HepG2 (cell line): ENCODE data around the gene GSTP1. TPM values are rescaled to one million over a fixed set of nuclear protein-coding genes. Genes with fewer than 3 reads are reported as not detected.

Experiments used
- ATAC-seq: fragments of 200-7000 bp; cut with Tn5 transposase; 3 replicates; pipeline ENCODE4 v1.9.1; 2020; ENCODE audit warnings: mild to moderate bottlenecking, moderate library complexity
- BruUV-seq: library from RNA; stranded (reverse); fragments of 400-500 nt; replicated peaks from 2 replicates; lab custom pipeline; 2021; lab: Mats Ljungman, UMichigan
- CTCF ChIA-PET: fragments of 300-600 bp; formaldehyde crosslinking; extraction: SDS; loops from one replicate; lab custom pipeline; 2021; ENCODE audit warnings: low total read pairs, inconsistent platforms, low intra/inter-chr PET ratio; lab: Yijun Ruan, JAX
- POLR2A ChIA-PET: fragments of 350-600 bp; sonication (Branson Sonifier 250); formaldehyde crosslinking; loops from one replicate; lab custom pipeline; 2020; ENCODE audit warnings: antibody characterized with exemption, inconsistent platforms; lab: Yijun Ruan, JAX
- DNase-seq: peaks from one replicate; pipeline ENCODE4 v3.0.0-alpha.2; 2015; ENCODE audit warnings: low spot score
- FAIRE-seq: peaks from 3 replicates; lab custom pipeline; 2011; peaks lifted over from hg19 to GRCh38; lab: Jason Lieb, UNC
- H2AFZ ChIP-seq: one replicate; pipeline ENCODE4 v1.6.1; 2011; ENCODE audit warnings: low read length, inconsistent platforms
- H3K27ac ChIP-seq: fragments of 300-600 bp; 3 replicates; pipeline ENCODE4 v1.8.0; 2011; ENCODE audit warnings: mixed run types, mild to moderate bottlenecking, mixed read lengths, low read length, inconsistent platforms; ENCODE audit not compliant: insufficient read depth; ENCODE audit errors: extremely low read length
- H3K27me3 ChIP-seq, 2 experiments: fragments of 200-600 bp in 1 of 2; 2 replicates in 1 of 2; 3 replicates in 1 of 2; pipeline versions ENCODE4 v1.6.0 to v1.8.0; 2011; ENCODE audit warnings: low read length in 2 of 2, mild to moderate bottlenecking in 2 of 2, moderate library complexity in 2 of 2, inconsistent platforms in 1 of 2; ENCODE audit not compliant: insufficient read depth in 2 of 2, control insufficient read depth in 1 of 2
- H3K36me3 ChIP-seq, 2 experiments: fragments of 200-600 bp in 1 of 2; replicated peaks in 1 of 2; 2 replicates in 1 of 2; 3 replicates in 1 of 2; pipeline versions ENCODE4 v1.5.1 to v1.8.0; 2011; ENCODE audit warnings: low read length in 2 of 2, inconsistent platforms in 1 of 2; ENCODE audit not compliant: insufficient read depth in 2 of 2, control insufficient read depth in 1 of 2
- H3K4me1 ChIP-seq: 2 replicates; pipeline ENCODE4 v1.5.1; 2012; ENCODE audit warnings: low read length, inconsistent platforms; ENCODE audit not compliant: insufficient read depth
- H3K4me2 ChIP-seq: 2 replicates; pipeline ENCODE4 v1.6.0; 2011; ENCODE audit warnings: low read depth, low read length, inconsistent platforms
- H3K4me3 ChIP-seq, 3 experiments: fragments of 200-600 bp in 1 of 3; sonication (generic), shearing (Covaris generic) in 1 of 3; replicated peaks in 1 of 3; 2 replicates each; pipeline ENCODE4 v1.5.1; 2011 to 2016; ENCODE audit warnings: low read length in 3 of 3, inconsistent platforms in 2 of 3, low read depth in 2 of 3, mild to moderate bottlenecking in 2 of 3, control low read depth in 1 of 3, mixed read lengths in 1 of 3; ENCODE audit not compliant: insufficient read depth in 1 of 3
- H3K79me2 ChIP-seq: one replicate; pipeline ENCODE4 v1.6.1; 2011; ENCODE audit warnings: low read length, inconsistent platforms; ENCODE audit not compliant: insufficient read depth
- H3K9ac ChIP-seq: 2 replicates; pipeline ENCODE4 v1.6.0; 2011; ENCODE audit warnings: mild to moderate bottlenecking, low read depth, low read length, inconsistent platforms; ENCODE audit not compliant: insufficient read depth
- H3K9me3 ChIP-seq: 2 replicates; pipeline ENCODE4 v1.5.1; 2012; ENCODE audit warnings: mild to moderate bottlenecking, low read length
- H4K20me1 ChIP-seq: 2 replicates; pipeline ENCODE4 v1.6.0; 2011; ENCODE audit warnings: inconsistent platforms, mild to moderate bottlenecking, low read length, moderate library complexity; ENCODE audit not compliant: insufficient read depth
- CBX2 ChIP-seq, 2 experiments: fragments of 200-600 bp in 1 of 2; sonication (generic); formaldehyde crosslinking in 1 of 2; IDR thresholded peaks; 2 replicates each; pipeline versions ENCODE4 v1.7.0 to v1.8.1; 2018 to 2022; ENCODE audit warnings: low read depth in 2 of 2, low read length in 1 of 2, mild to moderate bottlenecking in 1 of 2, missing genetic modification reagents in 1 of 2
- FOXK1 ChIP-seq: sonication (generic); formaldehyde crosslinking; IDR thresholded peaks from 2 replicates; pipeline ENCODE4 v1.4.0; 2020; ENCODE audit warnings: low read depth, missing genetic modification reagents, borderline replicate concordance
- HHEX ChIP-seq: IDR thresholded peaks from 2 replicates; pipeline ENCODE4 v1.6.1; 2016; ENCODE audit warnings: control low read depth
- JUNB ChIP-seq: sonication (generic); formaldehyde crosslinking; IDR thresholded peaks from 2 replicates; pipeline ENCODE4 v1.8.0; 2022; ENCODE audit warnings: missing genetic modification reagents, mild to moderate bottlenecking, borderline replicate concordance
- KLF13 ChIP-seq: sonication (generic); formaldehyde crosslinking; IDR thresholded peaks from 2 replicates; pipeline ENCODE4 v1.4.0; 2020; ENCODE audit warnings: mild to moderate bottlenecking, missing genetic modification reagents
- MEIS1 ChIP-seq: sonication (generic); formaldehyde crosslinking; IDR thresholded peaks from 2 replicates; pipeline ENCODE4 v1.9.0; 2021; ENCODE audit warnings: mild to moderate bottlenecking, missing genetic modification reagents, moderate library complexity, borderline replicate concordance
- NCOA5 ChIP-seq: sonication (generic); formaldehyde crosslinking; IDR thresholded peaks from 2 replicates; pipeline ENCODE4 v1.4.0; 2020; ENCODE audit warnings: missing genetic modification reagents
- NONO ChIP-seq, 2 experiments: fragments of 450-650 bp in 1 of 2; sonication (generic) in 1 of 2; formaldehyde crosslinking in 1 of 2; IDR thresholded peaks in 1 of 2; conservative IDR thresholded peaks in 1 of 2; 2 replicates each; pipeline versions ENCODE4 v1.6.1 to v1.8.0; 2017 to 2022; ENCODE audit warnings: mild to moderate bottlenecking in 1 of 2, missing genetic modification reagents in 1 of 2, moderate library complexity in 1 of 2
- RFXANK ChIP-seq: IDR thresholded peaks from 2 replicates; pipeline ENCODE4 v1.6.1; 2016
- TAF1 ChIP-seq: sonication (generic); formaldehyde crosslinking; IDR thresholded peaks from 2 replicates; pipeline ENCODE4 v1.4.0; 2020; ENCODE audit warnings: missing genetic modification reagents
- TEAD3 ChIP-seq: optimal IDR thresholded peaks from 2 replicates; pipeline ENCODE3; 2016; ENCODE audit warnings: borderline replicate concordance
- ZBTB39 ChIP-seq: sonication (generic); formaldehyde crosslinking; IDR thresholded peaks from 2 replicates; pipeline ENCODE4 v1.5.0; 2020; ENCODE audit warnings: missing genetic modification reagents
- ZBTB42 ChIP-seq: sonication (generic); formaldehyde crosslinking; IDR thresholded peaks from 2 replicates; pipeline ENCODE4 v1.5.0; 2020; ENCODE audit warnings: mild to moderate bottlenecking, missing genetic modification reagents
- ZMYM2 ChIP-seq: sonication (generic); formaldehyde crosslinking; IDR thresholded peaks from 2 replicates; pipeline ENCODE4 v1.8.0; 2022; ENCODE audit warnings: mild to moderate bottlenecking, missing genetic modification reagents
- ZNF264 ChIP-seq: sonication (generic); formaldehyde crosslinking; IDR thresholded peaks from 2 replicates; pipeline ENCODE4 v1.4.0; 2020; ENCODE audit warnings: missing genetic modification reagents
- ZNF484 ChIP-seq: sonication (generic); formaldehyde crosslinking; IDR thresholded peaks from 2 replicates; pipeline ENCODE4 v1.5.1; 2020; ENCODE audit warnings: mild to moderate bottlenecking, low read depth, missing genetic modification reagents, borderline replicate concordance
- WGBS: methylation state at CpG from one replicate; pipeline ENCODE4 v1.1.6; 2017; ENCODE audit warnings: low lambda C conversion rate; 5-methylcytosine and 5-hydroxymethylcytosine counted together
- in situ Hi-C: cut with HindIII; loops from 2 replicates; pipeline ENCODE4 v1.10.0; 2017; ENCODE audit warnings: low pct_unique_long_range_greater_than_20kb; ENCODE audit not compliant: extremely low pct_ligation_motif_present
- intact Hi-C: fragments of 100-400 bp; cut with micrococcal nuclease; formaldehyde crosslinking; loops from one replicate; pipeline ENCODE4 v1.10.0; 2022; ENCODE audit not compliant: unreplicated experiment
- polyA plus RNA-seq, 8 experiments: library from polyadenylated mRNA; depleted of rRNA in 3 of 8; stranded (reverse) in 7 of 8; unstranded in 1 of 8; fragments of >200 nt; fragmentation: Illumina TruSeq in 4 of 8; extraction: Trizol in 4 of 8; gene quantifications; 2 replicates each; pipeline versions ENCODE4 v1.2.1 to v1.2.3, GENCODE V29; 2011 to 2016; ENCODE audit warnings: low read depth in 4 of 8, missing spikeins in 1 of 8, mixed read lengths in 1 of 8; ENCODE audit not compliant: insufficient read depth in 1 of 8
- total RNA-seq, 5 experiments: library from RNA; depleted of rRNA; stranded (reverse); fragments of >200 nt; fragmentation: Illumina TruSeq; extraction: Trizol; gene quantifications; 2 replicates each; pipeline ENCODE4 v1.2.3, GENCODE V29; 2016; ENCODE audit warnings: low read depth in 1 of 5

GSTP1 gene
- total and polyA plus RNA-seq, 2 of the 13 experiments (the other 11 are each of a cell fraction or from before 2014, with no cell fraction given), result not detected

GRCh38 chr11:67629386-67630227 is 46.0 kb downstream of the GSTP1 start, which contains the start of gene NUDT8:
NUDT8 (minus strand) TSS chr11:67629937; CDS start chr11:67629911, 26 bp downstream.
- BruUV-seq, result no TSS peak
- Histone ChIP-seq H4K20me1 (no peaks in the 10 kb centered on the region), H3K27me3 (no peaks in the 10 kb centered on the region; a peak in 1 of 5 replicates), H3K79me2 (no peaks in the 10 kb centered on the region), H3K4me3 (peak within 1 kb of the TSS; percentile 54 to 86 (median 71)), H3K27ac (peak within 1 kb of the TSS; percentile 84), H2AFZ (no peak within 1 kb of the TSS), H3K9ac (peak within 1 kb of the TSS; percentile 78), H3K4me2 (peak within 1 kb of the TSS; percentile 91), H3K36me3 (no peaks in the 10 kb centered on the region), H3K4me1 (peaks cover 56% of the 10 kb centered on the region), H3K9me3 (no peaks in the 10 kb centered on the region)
- FAIRE-seq, result no peak
- ATAC-seq, result peak; percentile 61
- intact Hi-C loops (loop anchor here (1.0 kb wide), 1 partner anchor 30 kb away; no protein-coding TSS in a partner anchor), in situ Hi-C loops (no loop called here)
- ChIA-PET POLR2A (interaction anchor here (1.0 to 4.8 kb wide), 19 partner anchors 10 to 276 kb away, joined by 3 to 52 read pairs (median 6); partner anchors contain the start of genes ACY3, AIP, POLD4 and PPP1CA), CTCF (interaction anchor here (1.0 to 2.1 kb wide), 3 partner anchors 14 to 30 kb away, joined by 5 to 16 read pairs (median 13); no protein-coding TSS in a partner anchor)
- 3% methylated on average over 14 of the region's 102 CpGs for WGBS
- peak; percentile 65 for DNase-seq
- TF ChIP-seq JUNB (CRISPR knock-in tag) (no peak), ZBTB42 (no peak), HHEX (CRISPR knock-in tag) (no peak), TAF1 (peak; percentile 47; the same call in 1 of the 2 replicates), CBX2 (IDR thresholded peaks at IDR 0.05; ENCODE audit: low read depth, low read length) (no peak), CBX2 (CRISPR knock-in tag; IDR thresholded peaks at IDR 0.05; ENCODE audit: low read depth) (no peak), TEAD3 (no peak), MEIS1 (CRISPR knock-in tag) (peak; percentile 88), ZMYM2 (peak; percentile 56; the same call in 1 of the 2 replicates), ZBTB39 (CRISPR knock-in tag) (no peak), RFXANK (CRISPR knock-in tag) (no peak), NONO (IDR thresholded peaks at IDR 0.05) (no peak), NONO (CRISPR knock-in tag; conservative IDR thresholded peaks at IDR 0.05) (no peak), KLF13 (no peak), NCOA5 (CRISPR knock-in tag) (no peak), ZNF264 (CRISPR knock-in tag) (0 out of 2 replicates have a peak, but pooled peaks have one; percentile 49), FOXK1 (0 out of 2 replicates have a peak, but pooled peaks have one; percentile 24), ZNF484 (CRISPR knock-in tag) (no peak)
